SK-N-DZ (cell line): ENCODE measurements around the gene NECAB2.
"Not testable (repeated sequence)": the region's sequence is repeated elsewhere in the genome, so short reads cannot be mapped to it uniquely, and the experiment has no call there.

Source experiments
- DNase-seq: peaks from one replicate; pipeline ENCODE4 v3.0.0-alpha.2; 2015; ENCODE audit warnings: low spot score

NECAB2 gene

DNA sequence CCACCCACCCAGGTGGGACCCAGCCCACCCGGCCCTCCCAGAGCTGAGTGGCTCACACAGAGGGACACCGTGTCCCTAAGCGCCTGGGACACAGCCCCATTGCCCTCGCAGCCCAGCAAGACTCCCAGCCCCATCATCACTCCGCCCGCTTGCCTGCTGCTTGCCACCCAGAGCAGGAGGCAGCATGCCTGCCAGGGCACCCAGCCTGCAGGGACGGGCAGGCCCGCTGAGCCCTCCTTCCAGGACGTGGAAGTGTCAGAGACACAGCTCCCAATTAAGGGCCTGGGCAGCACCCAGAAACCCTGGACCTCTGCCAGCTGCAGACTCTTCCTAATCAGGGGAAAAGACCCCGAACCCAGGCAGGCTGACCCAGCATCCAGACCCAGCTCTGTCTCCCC is 32.2 kb upstream of the NECAB2 start:
- no peak for DNase-seq

GRCh38 chr16:83936581-83937165 is 31.4 kb upstream of the NECAB2 start:
- DNase-seq = no peak

DNA sequence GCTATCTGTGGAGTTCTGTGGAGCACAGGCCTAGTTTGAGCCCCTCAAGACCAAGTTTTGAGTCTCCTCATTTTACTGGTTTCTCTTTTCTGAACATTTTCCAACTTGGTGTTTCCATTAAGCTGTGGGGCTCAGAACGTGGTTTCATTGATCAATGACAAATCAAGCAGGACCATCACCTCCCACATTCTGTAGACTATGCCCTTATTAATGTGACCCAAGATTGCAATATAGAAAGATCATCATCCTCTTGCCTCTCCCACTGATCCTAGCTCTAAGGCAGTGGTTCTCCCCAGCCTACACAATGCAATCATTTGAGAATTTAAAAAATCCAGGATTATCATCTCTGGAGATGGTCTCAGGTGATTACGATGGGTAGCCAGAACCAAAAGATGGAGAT is 30.8 kb upstream of the NECAB2 start:
- DNase-seq = no peak

- no peak for DNase-seq
These were observed 29.8 kb upstream of the NECAB2 start for GRCh38 chr16:83937922-83938885.

- no peak for DNase-seq
These were observed 28.7 kb upstream of the NECAB2 start for GRCh38 chr16:83939266-83939855.

GRCh38 chr16:83940119-83940518 is 27.9 kb upstream of the NECAB2 start:
- DNase-seq = no peak

DNA sequence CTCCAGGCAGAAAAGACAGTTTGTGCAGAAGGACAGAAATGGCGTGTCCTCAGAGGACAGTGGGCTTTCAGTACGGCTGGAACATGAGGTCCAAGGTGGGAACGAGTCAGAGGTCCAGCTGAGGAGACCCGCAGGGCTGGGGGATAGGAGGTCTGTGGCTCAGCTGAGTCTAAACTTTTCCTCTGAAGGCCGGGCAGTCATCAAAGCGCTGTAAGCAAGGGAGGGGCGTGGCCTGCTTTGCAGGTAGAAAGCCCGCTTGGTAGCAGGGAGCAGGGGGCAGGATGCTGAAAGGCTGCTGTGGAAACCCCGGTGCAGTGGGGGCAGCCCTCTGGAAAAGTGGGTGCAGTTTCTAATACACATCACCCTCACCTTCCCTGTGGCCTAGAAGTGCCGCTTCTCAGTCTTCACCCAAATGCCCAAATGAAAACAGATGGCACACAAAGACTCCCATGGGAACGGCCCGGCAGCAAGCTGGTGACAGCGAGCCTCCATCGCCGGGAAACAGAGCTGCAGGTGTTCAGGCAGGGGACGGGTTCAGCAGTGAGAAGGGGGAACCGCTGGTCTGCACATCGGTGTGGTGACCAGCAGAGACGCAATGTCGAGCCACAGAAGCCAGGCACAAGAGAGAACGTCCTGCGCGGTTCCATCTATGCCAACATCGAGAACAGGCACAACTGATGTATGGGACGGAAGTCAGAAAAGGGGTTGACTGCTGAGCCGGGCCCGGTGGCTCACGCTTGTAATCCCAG is 27.2 kb upstream of the NECAB2 start:
- peak; percentile 62 for DNase-seq

DNA sequence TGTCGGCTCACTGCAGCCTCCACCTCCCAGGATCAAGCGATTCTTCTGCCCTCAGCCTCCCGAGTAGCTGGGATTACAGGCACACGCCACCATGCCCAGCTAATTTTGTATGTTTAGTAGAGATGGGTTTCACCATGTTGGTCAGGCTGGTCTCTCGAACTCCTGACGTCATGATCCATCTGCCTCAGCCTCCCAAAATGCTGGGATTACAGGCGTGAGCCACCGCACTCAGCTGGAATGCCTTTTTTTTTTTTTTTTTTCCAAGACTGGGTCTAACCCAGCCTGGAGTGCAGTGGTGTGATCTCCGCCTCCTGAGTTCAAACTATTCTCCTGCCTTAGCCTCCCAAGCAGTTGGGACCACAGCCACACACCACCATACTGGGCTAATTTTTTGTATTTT is 26.5 kb upstream of the NECAB2 start:
- DNase-seq = not testable (repeated sequence)

DNA sequence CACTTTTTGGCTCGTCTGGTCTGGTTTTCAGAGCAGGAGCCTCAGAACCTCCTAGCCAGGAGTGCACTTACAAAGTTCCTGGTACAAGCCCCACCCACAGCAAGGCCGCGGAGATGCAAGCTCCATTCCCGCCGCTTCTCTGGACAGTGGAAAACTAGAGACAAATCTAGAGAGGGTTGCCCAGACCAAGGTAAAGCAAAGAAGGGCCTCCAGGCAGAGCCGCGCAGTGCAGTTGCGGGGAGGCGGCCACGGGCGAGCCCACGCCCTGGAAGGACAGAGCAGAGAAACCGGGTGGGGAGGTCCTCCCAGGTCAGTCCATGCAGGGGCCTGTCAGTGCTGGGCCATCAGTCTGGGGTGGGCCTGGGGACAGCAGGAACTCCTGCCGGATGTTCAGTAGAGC is 26.0 kb upstream of the NECAB2 start:
- DNase-seq = no peak

DNA sequence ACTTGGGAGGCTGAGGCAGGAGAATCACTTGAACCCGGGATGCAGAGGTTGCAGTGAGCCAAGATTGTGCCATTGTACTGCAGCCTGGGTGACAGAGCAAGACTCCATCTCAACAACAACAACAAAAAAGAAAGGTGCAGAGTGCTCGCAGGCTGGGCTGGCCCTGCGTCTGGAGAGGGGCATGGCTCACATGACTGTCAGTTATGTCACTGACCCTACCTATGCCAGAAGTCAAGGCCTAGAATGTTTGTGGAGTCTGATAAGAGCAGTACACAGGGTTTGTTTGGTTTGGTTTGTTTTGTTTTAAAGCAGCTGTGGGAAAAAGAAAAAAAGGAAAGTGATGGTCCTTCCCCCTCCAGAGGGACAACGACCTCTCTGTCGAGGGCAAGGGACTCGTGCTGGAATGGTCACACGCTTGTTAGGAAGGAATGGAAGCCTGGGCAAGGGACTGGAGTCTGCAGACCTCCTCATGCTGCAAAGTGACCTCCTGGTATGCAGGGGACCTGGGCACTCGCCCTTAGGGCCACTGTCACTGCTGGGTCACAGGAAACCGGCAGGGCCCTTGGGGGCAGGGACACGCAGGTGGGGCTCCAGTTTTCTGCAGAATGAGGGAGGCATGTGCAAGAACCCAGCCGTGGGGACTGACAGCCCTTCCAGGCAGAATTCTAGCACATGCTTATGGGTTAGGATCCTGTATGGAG is 25.1 kb upstream of the NECAB2 start:
- DNase-seq = no peak

DNA sequence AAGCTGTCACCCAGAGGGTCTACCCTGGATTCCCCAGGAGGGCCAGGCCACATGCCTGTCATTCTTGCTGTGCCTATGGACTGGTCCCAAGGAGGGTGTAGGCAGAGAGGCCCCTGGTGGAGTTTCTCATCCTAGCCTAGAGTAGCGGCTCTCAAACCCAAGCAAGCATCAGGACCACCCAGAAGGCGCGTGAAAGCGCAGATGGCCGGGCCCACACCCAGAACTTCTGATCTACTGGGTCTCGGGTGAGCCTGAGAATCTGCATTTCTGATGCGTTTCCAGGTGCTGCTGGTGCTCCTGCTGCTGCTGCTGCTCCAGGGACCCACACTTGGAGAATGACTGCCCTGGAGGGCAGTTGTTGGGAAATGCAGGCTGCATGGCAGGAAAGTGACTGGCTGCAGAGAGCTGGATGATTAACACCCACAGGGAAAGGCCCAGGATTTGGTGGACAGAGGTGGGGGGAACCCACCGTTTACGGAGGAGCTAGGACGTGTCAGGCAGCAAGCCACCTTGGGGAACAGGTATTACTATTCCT is 24.5 kb upstream of the NECAB2 start:
- DNase-seq = no peak

- no peak for DNase-seq
These were observed 22.5 kb upstream of the NECAB2 start for GRCh38 chr16:83945587-83945986.

- DNase-seq = no peak
These were observed 21.8 kb upstream of the NECAB2 start for GRCh38 chr16:83946154-83946780.

DNA sequence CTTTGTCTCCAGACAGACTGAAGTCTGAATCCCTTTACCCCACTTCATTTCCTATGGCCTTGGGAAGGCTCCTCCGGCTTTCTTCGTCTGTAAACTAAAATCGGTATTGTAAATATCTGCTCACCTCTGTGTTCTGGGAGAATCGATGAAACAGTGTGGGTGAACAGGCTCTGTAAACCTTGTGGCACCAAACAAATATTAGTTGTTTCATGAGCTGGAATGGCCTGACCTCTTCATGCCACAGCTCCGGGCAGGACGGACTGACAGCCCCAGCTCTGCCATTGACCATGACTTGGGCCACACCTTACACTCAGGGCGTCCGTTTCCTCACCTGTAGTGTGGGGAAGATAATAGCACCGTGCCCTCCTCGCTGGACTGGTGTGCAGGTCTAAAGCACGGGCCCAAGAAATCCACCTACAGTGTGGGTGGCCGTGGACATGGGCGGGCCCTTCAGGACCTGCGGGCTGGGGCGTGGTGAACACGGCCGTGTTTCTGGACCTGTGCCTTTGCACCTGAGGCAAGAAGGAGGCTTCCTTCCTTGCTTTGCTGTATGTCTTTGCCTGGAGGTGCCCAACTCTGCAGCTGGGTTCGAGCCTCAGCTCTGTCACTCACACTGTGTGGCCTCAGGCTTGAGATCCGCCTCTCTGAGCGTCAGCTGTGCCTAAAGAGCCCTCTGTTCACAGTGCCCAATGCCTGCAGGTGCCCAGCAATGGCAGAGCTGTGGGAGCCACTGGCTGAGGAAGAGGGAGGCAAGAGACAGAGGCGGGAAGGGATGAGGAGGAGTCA is 21.1 kb upstream of the NECAB2 start:
- no peak for DNase-seq

DNA sequence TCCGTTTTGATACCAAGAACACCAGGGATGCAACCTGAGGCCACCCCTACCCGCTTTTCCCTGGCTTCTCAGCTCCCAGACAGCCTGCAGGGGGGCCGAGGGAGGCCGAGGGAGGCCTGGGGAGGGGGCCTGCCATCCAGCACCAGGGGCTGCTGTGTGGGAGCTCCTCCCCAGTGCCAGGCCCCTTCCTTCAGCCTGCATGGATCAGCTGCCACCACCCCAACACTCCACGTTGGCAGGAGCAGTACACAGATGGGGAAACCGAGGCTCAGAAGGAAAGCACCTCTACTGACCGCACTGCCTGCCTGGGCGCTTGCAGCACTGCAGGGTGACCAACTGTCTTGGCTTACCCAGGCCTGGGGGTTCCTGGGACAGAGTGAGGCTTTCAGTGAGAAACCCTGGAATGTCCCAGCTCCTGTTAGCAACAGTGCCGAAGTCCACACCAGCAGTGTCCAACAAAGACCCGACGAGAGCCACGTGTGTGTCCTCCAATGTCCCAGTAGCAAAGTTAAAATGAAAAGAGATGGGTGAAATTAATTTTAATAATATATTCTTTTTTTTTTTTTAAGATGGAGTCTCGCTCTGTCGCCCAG is 20.3 kb upstream of the NECAB2 start:
- no peak for DNase-seq

DNA sequence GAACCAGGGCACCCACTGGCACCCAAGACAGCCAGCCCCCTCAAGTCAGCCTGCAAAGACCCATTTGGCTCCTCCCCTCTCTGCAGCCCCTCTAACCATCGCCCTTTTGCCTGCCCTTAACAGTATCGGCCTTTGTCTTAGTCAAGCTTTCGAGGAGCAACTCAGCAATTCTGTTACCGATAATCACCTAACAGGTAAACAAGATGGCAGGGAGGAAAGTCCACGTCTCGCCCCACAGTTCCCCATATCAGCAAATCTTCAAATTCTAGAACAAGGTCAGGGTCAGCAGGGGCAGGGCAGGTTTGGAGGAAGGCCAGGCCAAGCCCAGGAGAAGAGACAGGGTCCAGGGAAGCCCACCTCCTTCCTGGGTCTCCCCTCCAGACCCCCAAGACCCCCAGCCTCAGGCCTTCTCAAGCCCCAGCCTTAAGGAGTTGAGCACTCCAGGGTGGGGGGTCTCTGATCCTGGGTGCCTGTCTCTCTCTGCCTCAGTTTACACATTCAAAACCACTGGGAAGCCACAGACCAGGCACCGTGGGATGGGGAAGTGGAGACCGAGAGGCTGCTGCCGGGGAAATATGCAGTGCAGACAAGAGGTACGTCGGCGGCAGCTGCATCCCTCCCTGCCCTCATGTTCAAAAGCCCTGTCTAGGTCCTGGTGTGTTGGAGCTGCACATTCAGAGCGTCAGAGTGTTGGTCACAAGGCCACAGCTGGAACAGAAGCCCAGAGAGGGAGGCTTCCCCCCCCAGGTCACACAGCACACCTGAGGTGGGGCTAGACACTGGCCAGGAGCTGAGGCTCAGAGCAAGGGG is 18.9 kb upstream of the NECAB2 start:
- DNase-seq = no peak

- no peak for DNase-seq
These were observed 18.4 kb upstream of the NECAB2 start for GRCh38 chr16:83949724-83950001.

DNA sequence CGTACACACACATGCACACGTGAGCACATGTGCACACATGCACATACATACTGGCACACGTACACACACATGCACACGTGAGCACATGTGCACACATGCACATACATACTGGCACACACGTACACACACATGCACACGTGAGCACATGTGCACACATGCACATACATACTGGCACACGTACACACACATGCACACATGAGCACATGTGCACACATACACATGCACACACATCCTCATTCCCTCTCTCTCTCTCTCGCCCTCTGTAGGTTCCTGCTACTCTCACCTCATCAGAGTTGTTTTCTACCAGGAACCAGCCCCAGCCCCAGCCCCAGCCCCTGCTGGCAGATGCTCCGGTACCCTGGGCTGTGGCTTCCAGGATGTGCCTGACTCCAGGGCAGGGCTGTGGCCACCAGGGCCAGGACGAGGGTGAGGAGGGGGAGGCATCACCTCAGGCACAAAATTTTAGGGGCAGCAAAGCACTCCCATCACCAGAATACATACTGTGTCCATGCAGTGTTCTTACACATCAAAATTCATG is 17.1 kb upstream of the NECAB2 start:
- not testable (repeated sequence) for DNase-seq
